H9 (cell line): Measurements from ENCODE around the gene TLR3. TPM values are rescaled to one million over a fixed set of nuclear protein-coding genes. Genes with fewer than 3 reads are reported as not detected.

Experiments used
- DNase-seq: peaks from one replicate; pipeline ENCODE4 v3.0.0-alpha.2; 2017
- H2AFZ ChIP-seq: one replicate; pipeline ENCODE4 v1.6.1; 2013; ENCODE audit warnings: mild to moderate bottlenecking, low read length, control low read depth, moderate library complexity
- H2AK5ac ChIP-seq: 2 replicates; pipeline ENCODE4 v1.6.1; 2013; ENCODE audit warnings: low read length, control low read depth, mixed read lengths; ENCODE audit not compliant: insufficient read length
- H2BK120ac ChIP-seq: one replicate; pipeline ENCODE4 v1.6.1; 2013; ENCODE audit warnings: low read depth, mild to moderate bottlenecking, low read length, control low read depth, inconsistent platforms; ENCODE audit not compliant: poor library complexity, severe bottlenecking
- H2BK12ac ChIP-seq: 2 replicates; pipeline ENCODE4 v1.6.1; 2013; ENCODE audit warnings: low read length, control low read depth, mixed read lengths, low read depth; ENCODE audit not compliant: insufficient read length
- H2BK15ac ChIP-seq: 2 replicates; pipeline ENCODE4 v1.6.1; 2013; ENCODE audit warnings: low read depth, low read length, control low read depth
- H2BK20ac ChIP-seq: one replicate; pipeline ENCODE4 v1.6.1; 2013; ENCODE audit warnings: low read depth, mild to moderate bottlenecking, low read length, control low read depth, inconsistent platforms; ENCODE audit not compliant: poor library complexity, severe bottlenecking
- H2BK5ac ChIP-seq: 2 replicates; pipeline ENCODE4 v1.6.1; 2013; ENCODE audit warnings: low read length, control low read depth, mixed read lengths; ENCODE audit not compliant: insufficient read length
- H3K14ac ChIP-seq: 2 replicates; pipeline ENCODE4 v1.6.1; 2013; ENCODE audit warnings: low read length, control low read depth; ENCODE audit not compliant: insufficient read depth
- H3K18ac ChIP-seq: 2 replicates; pipeline ENCODE4 v1.6.1; 2013; ENCODE audit warnings: low read depth, mild to moderate bottlenecking, mixed read lengths, low read length, control low read depth; ENCODE audit not compliant: insufficient read length
- H3K23ac ChIP-seq: 2 replicates; pipeline ENCODE4 v1.6.1; 2013; ENCODE audit warnings: low read length, control low read depth, mixed read lengths, low read depth; ENCODE audit not compliant: insufficient read length
- H3K23me2 ChIP-seq: 2 replicates; pipeline ENCODE4 v1.6.1; 2013; ENCODE audit warnings: low read depth, mild to moderate bottlenecking, mixed read lengths, low read length, control low read depth; ENCODE audit not compliant: insufficient read length, poor library complexity, severe bottlenecking
- H3K27ac ChIP-seq: 2 replicates; pipeline ENCODE4 v1.5.1; 2013; ENCODE audit warnings: low read length, control low read depth, mixed read lengths, low read depth; ENCODE audit not compliant: insufficient read length
- H3K27me3 ChIP-seq: 2 replicates; pipeline ENCODE4 v1.6.1; 2013; ENCODE audit warnings: low read length, control low read depth, inconsistent platforms; ENCODE audit not compliant: insufficient read depth
- H3K4ac ChIP-seq: 2 replicates; pipeline ENCODE4 v1.6.1; 2013; ENCODE audit warnings: low read depth, mild to moderate bottlenecking, control low read depth, inconsistent platforms, low read length, moderate library complexity
- H3K4me1 ChIP-seq: 2 replicates; pipeline ENCODE4 v1.6.1; 2013; ENCODE audit warnings: low read length, control low read depth, inconsistent platforms; ENCODE audit not compliant: insufficient read depth
- H3K4me2 ChIP-seq: 2 replicates; pipeline ENCODE4 v1.6.1; 2013; ENCODE audit warnings: low read length, control low read depth, mixed read lengths; ENCODE audit not compliant: insufficient read length, insufficient read depth
- H3K56ac ChIP-seq: 2 replicates; pipeline ENCODE4 v1.6.1; 2013; ENCODE audit warnings: low read depth, mild to moderate bottlenecking, mixed read lengths, low read length, control low read depth; ENCODE audit not compliant: insufficient read length
- H3K79me1 ChIP-seq: 2 replicates; pipeline ENCODE4 v1.6.1; 2013; ENCODE audit warnings: low read depth, mild to moderate bottlenecking, moderate library complexity, low read length, control low read depth, inconsistent platforms; ENCODE audit not compliant: insufficient read depth, poor library complexity, severe bottlenecking
- H3K79me2 ChIP-seq: 2 replicates; pipeline ENCODE4 v1.6.1; 2013; ENCODE audit warnings: low read length, control low read depth, inconsistent platforms; ENCODE audit not compliant: insufficient read depth
- H3K9ac ChIP-seq: 2 replicates; pipeline ENCODE4 v1.6.1; 2013; ENCODE audit warnings: low read length, control low read depth, mixed read lengths; ENCODE audit not compliant: insufficient read length; ENCODE audit errors: extremely low read depth
- H3K9me3 ChIP-seq: one replicate; pipeline ENCODE4 v1.6.1; 2013; ENCODE audit warnings: low read depth, low read length, inconsistent platforms; ENCODE audit not compliant: control insufficient read depth
- H3T11ph ChIP-seq: one replicate; pipeline ENCODE4 v1.6.1; 2013; ENCODE audit warnings: mild to moderate bottlenecking, low read length, control low read depth, inconsistent platforms
- H4K20me1 ChIP-seq: one replicate; pipeline ENCODE4 v1.6.1; 2013; ENCODE audit not compliant: control insufficient read depth, insufficient read length, insufficient read depth
- H4K5ac ChIP-seq: 2 replicates; pipeline ENCODE4 v1.6.1; 2013; ENCODE audit warnings: low read depth, mild to moderate bottlenecking, mixed read lengths, low read length, control low read depth; ENCODE audit not compliant: insufficient read length
- H4K8ac ChIP-seq: replicated peaks from 2 replicates; pipeline ENCODE4 v1.6.1; 2013; ENCODE audit warnings: low read length, control low read depth, mixed read lengths, low read depth; ENCODE audit not compliant: insufficient read length
- H4K91ac ChIP-seq: 2 replicates; pipeline ENCODE4 v1.6.1; 2013; ENCODE audit warnings: low read depth, mild to moderate bottlenecking, moderate library complexity, mixed read lengths, low read length, control low read depth; ENCODE audit not compliant: insufficient read length
- H3K27ac Mint-ChIP-seq, 3 experiments: 2 replicates in 2 of 3; 3 replicates in 1 of 3; pipeline ENCODE4 v1.8.0; 2020 to 2021; ENCODE audit warnings: mixed read lengths in 3 of 3, mild to moderate bottlenecking in 1 of 3, moderate library complexity in 1 of 3
- H3K27me3 Mint-ChIP-seq: 2 replicates; pipeline ENCODE4 v1.8.0; 2021; ENCODE audit warnings: low read depth, mild to moderate bottlenecking, moderate library complexity, mixed read lengths
- H3K36me3 Mint-ChIP-seq, 3 experiments: 2 replicates in 2 of 3; 3 replicates in 1 of 3; pipeline ENCODE4 v1.8.0; 2020 to 2021; ENCODE audit warnings: low read depth in 3 of 3, mixed read lengths in 3 of 3; ENCODE audit not compliant: insufficient read depth in 1 of 3
- H3K4me1 Mint-ChIP-seq, 2 experiments: 2 replicates each; pipeline ENCODE4 v1.8.0; 2020; ENCODE audit warnings: mixed read lengths in 2 of 2
- H3K4me3 Mint-ChIP-seq, 2 experiments: 2 replicates in 1 of 2; 3 replicates in 1 of 2; pipeline ENCODE4 v1.8.0; 2020 to 2021; ENCODE audit warnings: mild to moderate bottlenecking in 2 of 2, mixed read lengths in 2 of 2, moderate library complexity in 1 of 2
- H3K9me3 Mint-ChIP-seq, 2 experiments: 2 replicates in 1 of 2; 3 replicates in 1 of 2; pipeline ENCODE4 v1.8.0; 2020; ENCODE audit warnings: mild to moderate bottlenecking in 2 of 2, mixed read lengths in 2 of 2, moderate library complexity in 1 of 2
- CTCF ChIP-seq: fragments of 200-600 bp; sonication (generic); conservative IDR thresholded peaks from 3 replicates; pipeline ENCODE4 v1.8.0; 2021; ENCODE audit warnings: antibody characterized with exemption, mild to moderate bottlenecking
- WGBS: extraction: QIAGEN DNeasy Blood & Tissue Kit; methylation state at CpG from one replicate; pipeline ENCODE4 v1.1.7; 2013; ENCODE audit warnings: missing lambda C conversion rate, low lambda C conversion rate, mixed read lengths; ENCODE audit not compliant: insufficient read length; ENCODE audit errors: extremely low coverage; 5-methylcytosine and 5-hydroxymethylcytosine counted together
- total RNA-seq: library from RNA; stranded (reverse); gene quantifications from 2 replicates; pipeline ENCODE4 v1.2.1, GENCODE V29; 2021

Gene TLR3
- total RNA-seq, 1 experiment from 2014 or later = 0.92 TPM

GRCh38 chr4:186074189-186074588 is 5.2 kb downstream of the TLR3 start:
- H3K79me2 ChIP-seq = no peaks in the 10 kb centered on the region
- H2AFZ ChIP-seq = no peak overlapping the region
- H2BK20ac ChIP-seq = no peak overlapping the region

More at GRCh38 chr4:186074189-186074588, 5.2 kb downstream of the TLR3 start:
- Histone ChIP-seq H3K56ac (no peak overlapping the region), H4K20me1 (no peaks in the 10 kb centered on the region), H3K14ac (no peak overlapping the region), H4K8ac (no peak overlapping the region), H3K23ac (no peak overlapping the region), H3T11ph (no peak overlapping the region), H3K4ac (no peak overlapping the region), H3K27me3 (no peaks in the 10 kb centered on the region), H4K91ac (no peak overlapping the region), H2BK15ac (no peak overlapping the region), H3K18ac (no peak overlapping the region), H4K5ac (no peak overlapping the region), H3K9ac (no peak overlapping the region), H2BK5ac (no peak overlapping the region), H3K23me2 (no peaks in the 10 kb centered on the region), H2BK12ac (no peak overlapping the region), H2AK5ac (no peak overlapping the region), H3K4me1 (no peaks in the 10 kb centered on the region), H3K27ac (no peak overlapping the region), H2BK120ac (no peak overlapping the region), H3K4me2 (no peak overlapping the region), H3K9me3 (no peaks in the 10 kb centered on the region), H3K79me1 (no peaks in the 10 kb centered on the region)
- Mint-ChIP-seq H3K27ac (no peak overlapping the region), H3K4me1 (peaks cover 11 to 17% of the 10 kb centered on the region in 2 experiments), H3K9me3 (no peaks in the 10 kb centered on the region), H3K36me3 (no peaks in the 10 kb centered on the region), H3K27me3 (no peaks in the 10 kb centered on the region), H3K4me3 (no peak overlapping the region)
- no peak for DNase-seq
- no peak for TF ChIP-seq CTCF
- no CpG with 5 or more reads among the region's 7 CpGs for WGBS
